Stomach (tissue), 4 donors: ENCODE measurements around the gene GALK1.

Experiments used
- CTCF ChIP-seq, 7 experiments: fragments of 450-650 bp in 4 of 7; fragments of 200-600 bp in 3 of 7; sonication (generic) in 3 of 7; IDR thresholded peaks; one replicate each; pipeline ENCODE4 v1.5.1; 2016 to 2019; ENCODE audit warnings: antibody characterized with exemption in 7 of 7, control low read depth in 2 of 7, mild to moderate bottlenecking in 1 of 7
- POLR2A ChIP-seq, 4 donors: fragments of 450-650 bp; IDR thresholded peaks; one replicate each; pipeline ENCODE4 v1.6.1; 2016; ENCODE audit warnings: antibody characterized with exemption in 4 of 4, control low read depth in 2 of 4, mild to moderate bottlenecking in 1 of 4, moderate library complexity in 1 of 4
- POLR2AphosphoS5 ChIP-seq, 3 donors: sonication (generic); formaldehyde crosslinking; IDR thresholded peaks; one replicate each; pipeline ENCODE4 v1.6.1; 2016; ENCODE audit warnings: antibody characterized with exemption in 3 of 3

- TF ChIP-seq POLR2A (IDR thresholded peaks at IDR 0.05) (no peak), CTCF (IDR thresholded peaks at IDR 0.05) (peak in 1 of 7 experiments; percentile 14), POLR2AphosphoS5 (IDR thresholded peaks at IDR 0.05) (peak in 1 of 3 donors; percentile 54)
Observed at GRCh38 chr17:75808905-75809621, 44.1 kb upstream of the GALK1 start.
